Endodermal cell (in vitro differentiated cells): ENCODE results near the gene NRXN3. TPM values are rescaled to one million over a fixed set of nuclear protein-coding genes. Genes with fewer than 3 reads are reported as not detected.

Experiments
- DNase-seq: peaks from one replicate; pipeline ENCODE4 v3.0.0-alpha.2; 2017
- H3K27ac ChIP-seq: 2 replicates; pipeline ENCODE4 v1.5.1; 2013; ENCODE audit warnings: mild to moderate bottlenecking, low read depth, low read length, moderate library complexity
- H3K27me3 ChIP-seq: 2 replicates; pipeline ENCODE4 v1.6.1; 2013; ENCODE audit warnings: mild to moderate bottlenecking, low read length, moderate library complexity; ENCODE audit not compliant: insufficient read depth, control insufficient read depth, poor library complexity, severe bottlenecking
- H3K36me3 ChIP-seq: 2 replicates; pipeline ENCODE4 v1.7.0; 2013; ENCODE audit warnings: mild to moderate bottlenecking, low read length, moderate library complexity; ENCODE audit not compliant: control insufficient read depth, insufficient read depth
- H3K4me1 ChIP-seq: one replicate; pipeline ENCODE4 v1.7.0; 2013; ENCODE audit warnings: low read length; ENCODE audit not compliant: control insufficient read depth, insufficient read depth
- H3K4me3 ChIP-seq: 2 replicates; pipeline ENCODE4 v1.5.1; 2013; ENCODE audit warnings: mild to moderate bottlenecking, low read length, moderate library complexity
- H3K9ac ChIP-seq: 2 replicates; pipeline ENCODE4 v1.6.1; 2013; ENCODE audit warnings: mild to moderate bottlenecking, low read length, moderate library complexity; ENCODE audit not compliant: poor library complexity, severe bottlenecking; ENCODE audit errors: extremely low read depth
- H3K9me3 ChIP-seq: 2 replicates; pipeline ENCODE4 v1.6.1; 2013; ENCODE audit warnings: mild to moderate bottlenecking, low read length, moderate library complexity; ENCODE audit not compliant: control insufficient read depth
- H3K27ac Mint-ChIP-seq: 2 replicates; pipeline ENCODE4 v1.8.0; 2020; ENCODE audit warnings: mixed read lengths
- H3K27me3 Mint-ChIP-seq: 2 replicates; pipeline ENCODE4 v1.8.0; 2021; ENCODE audit warnings: mild to moderate bottlenecking, mixed read lengths; ENCODE audit not compliant: insufficient read depth
- H3K36me3 Mint-ChIP-seq: 2 replicates; pipeline ENCODE4 v1.8.0; 2020; ENCODE audit warnings: low read depth, mixed read lengths
- H3K4me1 Mint-ChIP-seq: 2 replicates; pipeline ENCODE4 v1.8.0; 2020; ENCODE audit warnings: mixed read lengths
- H3K4me3 Mint-ChIP-seq: 2 replicates; pipeline ENCODE4 v1.8.0; 2020; ENCODE audit warnings: mild to moderate bottlenecking, moderate library complexity, mixed read lengths
- H3K9me3 Mint-ChIP-seq: 2 replicates; pipeline ENCODE4 v1.8.0; 2020; ENCODE audit warnings: mild to moderate bottlenecking, mixed read lengths
- whole genome bisulfite sequencing, 2 experiments: methylation state at CpG; one replicate each; pipeline versions ENCODE4 v1.1.5 to v1.1.7; 2013; ENCODE audit warnings: missing lambda C conversion rate in 2 of 2, mixed read lengths in 1 of 2; ENCODE audit not compliant: insufficient coverage in 1 of 2, insufficient read length in 1 of 2; 5-methylcytosine and 5-hydroxymethylcytosine counted together
- total RNA-seq, 2 donors: library from RNA; stranded (reverse); fragmentation: NEBNext Ultra II Directional in 1 of 2; extraction: Animal tissue kit (Norgen Biotek cat#: 25700) in 1 of 2; gene quantifications; 2 replicates in 1 of 2; 3 replicates in 1 of 2; pipeline ENCODE4 v1.2.1, GENCODE V29; 2021
- TF ChIP-seq, protein P1 (sequence below): fragments of 200-600 bp; sonication (generic); conservative IDR thresholded peaks from 2 replicates; pipeline ENCODE4 v1.5.0; 2021; ENCODE audit warnings: antibody characterized with exemption, mild to moderate bottlenecking

Gene NRXN3
- total RNA-seq, 2 donors from 2014 or later, result 20.9 to 21.4 TPM

DNA sequence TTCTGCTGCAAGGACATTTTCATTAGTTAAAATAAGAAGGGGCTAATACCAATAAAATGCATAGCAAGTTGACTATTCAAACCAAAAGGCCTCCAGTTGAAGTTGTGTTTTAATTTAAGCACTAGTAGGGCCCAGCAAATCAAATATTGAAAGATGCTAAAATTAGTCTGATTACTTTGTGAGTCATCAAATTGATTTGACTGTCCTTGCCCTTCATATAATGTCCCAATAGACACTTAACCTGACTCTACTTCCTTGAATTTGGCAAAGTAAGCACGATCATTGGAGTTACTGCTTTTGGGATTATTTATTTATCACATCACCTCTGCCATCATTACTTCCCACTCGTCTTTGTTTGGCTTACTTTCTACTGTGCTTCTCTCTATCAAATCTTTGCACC is 1242.6 kb downstream of the NRXN3 start:
- Mint-ChIP-seq H3K9me3 (no peaks in the 10 kb centered on the region), H3K27me3 (no peaks in the 10 kb centered on the region), H3K4me1 (peaks cover 17% of the 10 kb centered on the region), H3K4me3 (no peak overlapping the region), H3K36me3 (no peaks in the 10 kb centered on the region), H3K27ac (no peak overlapping the region)
- Histone ChIP-seq H3K4me1 (peaks cover 4% of the 10 kb centered on the region), H3K9ac (no peak overlapping the region), H3K27ac (no peak overlapping the region), H3K9me3 (peaks cover 10% of the 10 kb centered on the region), H3K36me3 (no peaks in the 10 kb centered on the region), H3K4me3 (no peak overlapping the region), H3K27me3 (no peaks in the 10 kb centered on the region)
- DNase-seq, result no peak
- 58 to 65% methylated on average over 2 of the region's 2 CpGs for WGBS, 2 experiments
- TF ChIP-seq, protein P1, sequence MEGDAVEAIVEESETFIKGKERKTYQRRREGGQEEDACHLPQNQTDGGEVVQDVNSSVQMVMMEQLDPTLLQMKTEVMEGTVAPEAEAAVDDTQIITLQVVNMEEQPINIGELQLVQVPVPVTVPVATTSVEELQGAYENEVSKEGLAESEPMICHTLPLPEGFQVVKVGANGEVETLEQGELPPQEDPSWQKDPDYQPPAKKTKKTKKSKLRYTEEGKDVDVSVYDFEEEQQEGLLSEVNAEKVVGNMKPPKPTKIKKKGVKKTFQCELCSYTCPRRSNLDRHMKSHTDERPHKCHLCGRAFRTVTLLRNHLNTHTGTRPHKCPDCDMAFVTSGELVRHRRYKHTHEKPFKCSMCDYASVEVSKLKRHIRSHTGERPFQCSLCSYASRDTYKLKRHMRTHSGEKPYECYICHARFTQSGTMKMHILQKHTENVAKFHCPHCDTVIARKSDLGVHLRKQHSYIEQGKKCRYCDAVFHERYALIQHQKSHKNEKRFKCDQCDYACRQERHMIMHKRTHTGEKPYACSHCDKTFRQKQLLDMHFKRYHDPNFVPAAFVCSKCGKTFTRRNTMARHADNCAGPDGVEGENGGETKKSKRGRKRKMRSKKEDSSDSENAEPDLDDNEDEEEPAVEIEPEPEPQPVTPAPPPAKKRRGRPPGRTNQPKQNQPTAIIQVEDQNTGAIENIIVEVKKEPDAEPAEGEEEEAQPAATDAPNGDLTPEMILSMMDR, result no peak

DNA sequence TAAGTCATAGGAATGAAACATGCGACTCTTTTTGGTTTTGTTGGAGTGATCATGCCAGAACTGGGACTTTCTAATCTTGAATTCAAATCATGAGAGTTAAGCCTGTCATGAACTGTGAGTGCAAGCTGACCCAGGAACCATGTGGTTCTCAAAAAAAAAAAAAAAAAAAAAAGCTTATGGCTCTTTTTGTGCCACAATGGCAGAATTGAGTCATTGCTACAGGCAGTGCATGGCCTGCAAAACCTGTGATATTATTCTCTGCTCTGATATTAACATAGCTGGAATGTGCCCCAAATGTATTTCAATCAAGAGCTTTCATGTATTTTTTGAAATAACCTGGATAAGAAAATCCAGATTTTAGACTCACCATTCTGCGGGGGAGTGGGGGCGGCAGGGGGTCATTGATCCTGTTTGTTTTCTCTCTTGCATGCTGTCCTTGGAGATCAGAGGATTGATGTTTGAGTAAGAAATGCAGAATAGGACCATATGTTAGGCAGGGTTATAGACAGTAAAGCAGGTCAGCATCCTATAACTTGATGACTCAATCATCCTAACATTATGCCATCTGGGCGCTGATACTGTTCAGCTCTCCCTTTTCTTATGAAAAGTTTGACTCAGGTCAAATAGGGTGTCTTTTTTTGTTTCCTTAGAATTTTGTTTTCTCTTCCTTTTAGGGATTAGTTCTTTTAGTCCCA is 1243.7 kb downstream of the NRXN3 start:
- Histone ChIP-seq H3K9me3 (peaks cover 10% of the 10 kb centered on the region), H3K36me3 (no peaks in the 10 kb centered on the region), H3K4me1 (peaks cover 4% of the 10 kb centered on the region), H3K4me3 (no peak overlapping the region), H3K27ac (no peak overlapping the region), H3K27me3 (no peaks in the 10 kb centered on the region), H3K9ac (no peak overlapping the region)
- DNase-seq, result no peak
- H3K27me3 Mint-ChIP-seq, result no peaks in the 10 kb centered on the region
- WGBS, 2 experiments, result 96 to 100% methylated on average over 2 to 4 of the region's 4 CpGs
- peaks cover 22% of the 10 kb centered on the region for H3K4me1 Mint-ChIP-seq
- H3K36me3 Mint-ChIP-seq, result no peaks in the 10 kb centered on the region
- TF ChIP-seq, protein P1, result no peak
- H3K9me3 Mint-ChIP-seq, result no peaks in the 10 kb centered on the region
- H3K27ac Mint-ChIP-seq, result no peak overlapping the region
- H3K4me3 Mint-ChIP-seq, result no peak overlapping the region

DNA sequence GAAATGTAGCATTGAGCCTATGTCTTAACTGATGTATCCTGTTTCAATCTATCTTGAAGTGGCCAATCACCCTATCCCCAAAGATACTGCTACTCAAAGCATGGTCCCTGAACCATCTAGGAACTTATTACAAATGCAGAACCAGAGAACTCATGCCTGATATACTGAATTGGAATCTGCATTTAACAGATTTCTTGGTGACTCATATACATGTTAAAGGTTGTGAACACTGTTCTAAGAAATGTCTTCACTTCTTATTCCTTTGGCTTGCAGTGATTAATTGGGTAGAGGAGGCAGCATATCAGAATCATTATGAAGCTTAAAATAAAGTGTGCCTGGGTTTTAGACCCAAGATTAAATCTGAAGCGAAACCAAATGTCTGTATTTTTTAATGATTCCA is 1245.6 kb downstream of the NRXN3 start:
- no peaks in the 10 kb centered on the region for H3K36me3 Mint-ChIP-seq
- TF ChIP-seq, protein P1, result no peak
- no peaks in the 10 kb centered on the region for H3K27me3 Mint-ChIP-seq
- Histone ChIP-seq H3K9me3 (peaks cover 10% of the 10 kb centered on the region), H3K4me1 (peaks cover 4% of the 10 kb centered on the region), H3K36me3 (no peaks in the 10 kb centered on the region), H3K27ac (no peak overlapping the region), H3K27me3 (no peaks in the 10 kb centered on the region), H3K4me3 (no peak overlapping the region), H3K9ac (no peak overlapping the region)
- DNase-seq, result no peak
- no peaks in the 10 kb centered on the region for H3K9me3 Mint-ChIP-seq
- 92 to 100% methylated on average over 1 of the region's 1 CpG for WGBS, 2 experiments
- peaks cover 38% of the 10 kb centered on the region for H3K4me1 Mint-ChIP-seq
- no peak overlapping the region for H3K4me3 Mint-ChIP-seq
- no peak overlapping the region for H3K27ac Mint-ChIP-seq
